GOT3 (cell line): ENCODE data around the gene PITPNM3.
"Not testable (repeated sequence)": the region's sequence is repeated elsewhere in the genome, so short reads cannot be mapped to it uniquely, and the experiment has no call there.

ENCODE experiments used
- DNase-seq: peaks from one replicate; lab custom pipeline; 2025; ENCODE audit warnings: mixed read lengths; lab: John Stamatoyannopoulos, UW

Gene PITPNM3

GRCh38 chr17:6501359-6501758 lies 55.0 kb downstream of the PITPNM3 start:
- no peak for DNase-seq

GRCh38 chr17:6498901-6499540 lies 57.3 kb downstream of the PITPNM3 start:
- DNase-seq: no peak

GRCh38 chr17:6498356-6498755 lies 58.0 kb downstream of the PITPNM3 start:
- no peak for DNase-seq

- DNase-seq: no peak
Measured at GRCh38 chr17:6497496-6498221, 58.7 kb downstream of the PITPNM3 start.

- DNase-seq: no peak
Measured at GRCh38 chr17:6496640-6497441, 59.5 kb downstream of the PITPNM3 start.

- DNase-seq: no peak
Measured at GRCh38 chr17:6496116-6496481, 60.3 kb downstream of the PITPNM3 start.

GRCh38 chr17:6495450-6496115 lies 60.8 kb downstream of the PITPNM3 start:
- no peak for DNase-seq

GRCh38 chr17:6494239-6494941 lies 62.0 kb downstream of the PITPNM3 start:
- DNase-seq: no peak

- no peak for DNase-seq
Measured at GRCh38 chr17:6492892-6493674, 63.3 kb downstream of the PITPNM3 start.

GRCh38 chr17:6491071-6491700 lies 65.2 kb downstream of the PITPNM3 start:
- DNase-seq: no peak

GRCh38 chr17:6489016-6489550 lies 67.3 kb downstream of the PITPNM3 start:
- no peak for DNase-seq

GRCh38 chr17:6488008-6488539 lies 68.3 kb downstream of the PITPNM3 start:
- DNase-seq: no peak

- DNase-seq: no peak
Measured at GRCh38 chr17:6487251-6488007, 68.9 kb downstream of the PITPNM3 start.

GRCh38 chr17:6485646-6486412 lies 70.5 kb downstream of the PITPNM3 start:
- no peak for DNase-seq

GRCh38 chr17:6483507-6483906 lies 72.8 kb downstream of the PITPNM3 start:
- no peak for DNase-seq

GRCh38 chr17:6482796-6483195 lies 73.6 kb downstream of the PITPNM3 start:
- DNase-seq: not testable (repeated sequence)

- no peak for DNase-seq
Measured at GRCh38 chr17:6482105-6482455, 74.3 kb downstream of the PITPNM3 start.

GRCh38 chr17:6480303-6480675 lies 76.1 kb downstream of the PITPNM3 start:
- no peak for DNase-seq
